ENCODE results near the gene RRP7A.
"Not testable (repeated sequence)": the region's sequence is repeated elsewhere in the genome, so short reads cannot be mapped to it uniquely, and the experiment has no call there.

RRP7A gene

GRCh38 chr22:42508975-42509364, 10.6 kb downstream of the RRP7A start:
- H2BK15ac ChIP-seq (ENCODE audit: low read depth, poor library complexity, severe bottlenecking); DNase-seq: not testable (repeated sequence)
- WGBS, result 62% methylated on average over 8 of the region's 10 CpGs

GRCh38 chr22:42508327-42508974, 11.1 kb downstream of the RRP7A start:
- not testable (repeated sequence) for H2BK12ac ChIP-seq (ENCODE audit: low read length in 2 of 2); H3K9me3 ChIP-seq (ENCODE audit: control insufficient read depth, low read length); H2BK5ac ChIP-seq (ENCODE audit: low read depth, low read length, poor library complexity, severe bottlenecking); H4K91ac ChIP-seq (ENCODE audit: low read length); H3K4ac ChIP-seq (ENCODE audit: low read depth in 1 of 2, low read length in 2 of 2); H2BK15ac ChIP-seq (ENCODE audit: low read depth, poor library complexity, severe bottlenecking); H3K27me3 ChIP-seq (ENCODE audit: control insufficient read depth in 1 of 2, insufficient read depth in 1 of 2, low read length in 2 of 2); H2BK120ac ChIP-seq (ENCODE audit: low read depth, low read length); H3K23ac ChIP-seq (ENCODE audit: low read length in 2 of 2); DNase-seq; H3K79me1 ChIP-seq (replicated peaks; ENCODE audit: low read length, poor library complexity, severe bottlenecking); H3K27ac ChIP-seq (ENCODE audit: low read length, poor library complexity, severe bottlenecking); H3K4me2 ChIP-seq (ENCODE audit: low read length, poor library complexity, severe bottlenecking); H2AK5ac ChIP-seq (ENCODE audit: low read length, severe bottlenecking); H3K18ac ChIP-seq (ENCODE audit: low read depth in 1 of 2, low read length in 2 of 2); H3K4me3 ChIP-seq (ENCODE audit: insufficient read depth in 1 of 2, low read depth in 1 of 2, low read length in 2 of 2); H4K8ac ChIP-seq (ENCODE audit: low read length); H2AFZ ChIP-seq (ENCODE audit: low read depth, low read length); H3K9ac ChIP-seq (ENCODE audit: low read length)
- 49% methylated on average over 7 of the region's 11 CpGs for WGBS
- H3K14ac ChIP-seq (ENCODE audit: low read length in 2 of 2), result peak overlapping the region in 1 of 2 experiments; percentile 79
- H3K4me1 ChIP-seq (ENCODE audit: control insufficient read depth, insufficient read depth, low read depth, low read length), result peaks cover 11% of the 10 kb centered on the region
- peaks cover 14 to 21% of the 10 kb centered on the region in 2 experiments for H3K36me3 ChIP-seq (ENCODE audit: control insufficient read depth in 1 of 2, insufficient read depth in 2 of 2, low read depth in 1 of 2, low read length in 2 of 2)

More at GRCh38 chr22:42508975-42509364, 10.6 kb downstream of the RRP7A start:
- H3K14ac ChIP-seq (ENCODE audit: low read length in 2 of 2); H3K27me3 ChIP-seq (ENCODE audit: control insufficient read depth in 1 of 2, insufficient read depth in 1 of 2, low read length in 2 of 2); H3K27ac ChIP-seq (ENCODE audit: low read length, poor library complexity, severe bottlenecking); H2BK120ac ChIP-seq (ENCODE audit: low read depth, low read length); H3K4me2 ChIP-seq (ENCODE audit: low read length, poor library complexity, severe bottlenecking); H2AFZ ChIP-seq (ENCODE audit: low read depth, low read length); H3K9ac ChIP-seq (ENCODE audit: low read length); H3K9me3 ChIP-seq (ENCODE audit: control insufficient read depth, low read length); H2BK12ac ChIP-seq (ENCODE audit: low read length in 2 of 2); H2BK5ac ChIP-seq (ENCODE audit: low read depth, low read length, poor library complexity, severe bottlenecking); H3K4me3 ChIP-seq (ENCODE audit: insufficient read depth in 1 of 2, low read depth in 1 of 2, low read length in 2 of 2); H3K79me1 ChIP-seq (replicated peaks; ENCODE audit: low read length, poor library complexity, severe bottlenecking); H3K18ac ChIP-seq (ENCODE audit: low read depth in 1 of 2, low read length in 2 of 2); H2AK5ac ChIP-seq (ENCODE audit: low read length, severe bottlenecking); H3K4ac ChIP-seq (ENCODE audit: low read depth in 1 of 2, low read length in 2 of 2); H4K8ac ChIP-seq (ENCODE audit: low read length); H3K23ac ChIP-seq (ENCODE audit: low read length in 2 of 2); H4K91ac ChIP-seq (ENCODE audit: low read length): not testable (repeated sequence)
- H3K36me3 ChIP-seq (ENCODE audit: control insufficient read depth in 1 of 2, insufficient read depth in 2 of 2, low read depth in 1 of 2, low read length in 2 of 2), result peaks cover 14 to 27% of the 10 kb centered on the region in 2 experiments
- peaks cover 11% of the 10 kb centered on the region for H3K4me1 ChIP-seq (ENCODE audit: control insufficient read depth, insufficient read depth, low read depth, low read length)

GRCh38 chr22:42500836-42501179, 18.8 kb downstream of the RRP7A start:
- Histone ChIP-seq H3K4me1 (ENCODE audit: control insufficient read depth, insufficient read depth, low read depth, low read length) (peaks cover 4% of the 10 kb centered on the region), H3K27me3 (ENCODE audit: control insufficient read depth in 1 of 2, insufficient read depth in 1 of 2, low read length in 2 of 2) (peaks cover 12 to 18% of the 10 kb centered on the region in 2 experiments), H2AK5ac (ENCODE audit: low read length, severe bottlenecking) (no peak overlapping the region), H2BK15ac (ENCODE audit: low read depth, poor library complexity, severe bottlenecking) (no peak overlapping the region), H3K4me2 (ENCODE audit: low read length, poor library complexity, severe bottlenecking) (no peak overlapping the region), H2BK12ac (ENCODE audit: low read length in 2 of 2) (no peak overlapping the region), H3K18ac (ENCODE audit: low read depth in 1 of 2, low read length in 2 of 2) (peak overlapping the region in 1 of 2 experiments; percentile 78), H3K36me3 (ENCODE audit: control insufficient read depth in 1 of 2, insufficient read depth in 2 of 2, low read depth in 1 of 2, low read length in 2 of 2) (no peaks in the 10 kb centered on the region), H3K23ac (ENCODE audit: low read length in 2 of 2) (no peak overlapping the region), H3K9ac (ENCODE audit: low read length) (no peak overlapping the region), H3K4me3 (ENCODE audit: insufficient read depth in 1 of 2, low read depth in 1 of 2, low read length in 2 of 2) (peak overlapping the region in 1 of 2 experiments; percentile 61), H2AFZ (ENCODE audit: low read depth, low read length) (peak overlapping the region; percentile 81), H3K14ac (ENCODE audit: low read length in 2 of 2) (peak overlapping the region in 1 of 2 experiments; percentile 75), H4K91ac (ENCODE audit: low read length) (no peak overlapping the region), H3K79me1 (replicated peaks; ENCODE audit: low read length, poor library complexity, severe bottlenecking) (no peaks in the 10 kb centered on the region), H4K8ac (ENCODE audit: low read length) (peak overlapping the region; percentile 29), H2BK5ac (ENCODE audit: low read depth, low read length, poor library complexity, severe bottlenecking) (no peak overlapping the region), H3K27ac (ENCODE audit: low read length, poor library complexity, severe bottlenecking) (no peak overlapping the region), H3K4ac (ENCODE audit: low read depth in 1 of 2, low read length in 2 of 2) (no peak overlapping the region), H3K9me3 (ENCODE audit: control insufficient read depth, low read length) (no peaks in the 10 kb centered on the region), H2BK120ac (ENCODE audit: low read depth, low read length) (peak overlapping the region; percentile 19)
- DNase-seq, result no peak
- 67% methylated on average over 26 of the region's 26 CpGs for WGBS

DNA sequence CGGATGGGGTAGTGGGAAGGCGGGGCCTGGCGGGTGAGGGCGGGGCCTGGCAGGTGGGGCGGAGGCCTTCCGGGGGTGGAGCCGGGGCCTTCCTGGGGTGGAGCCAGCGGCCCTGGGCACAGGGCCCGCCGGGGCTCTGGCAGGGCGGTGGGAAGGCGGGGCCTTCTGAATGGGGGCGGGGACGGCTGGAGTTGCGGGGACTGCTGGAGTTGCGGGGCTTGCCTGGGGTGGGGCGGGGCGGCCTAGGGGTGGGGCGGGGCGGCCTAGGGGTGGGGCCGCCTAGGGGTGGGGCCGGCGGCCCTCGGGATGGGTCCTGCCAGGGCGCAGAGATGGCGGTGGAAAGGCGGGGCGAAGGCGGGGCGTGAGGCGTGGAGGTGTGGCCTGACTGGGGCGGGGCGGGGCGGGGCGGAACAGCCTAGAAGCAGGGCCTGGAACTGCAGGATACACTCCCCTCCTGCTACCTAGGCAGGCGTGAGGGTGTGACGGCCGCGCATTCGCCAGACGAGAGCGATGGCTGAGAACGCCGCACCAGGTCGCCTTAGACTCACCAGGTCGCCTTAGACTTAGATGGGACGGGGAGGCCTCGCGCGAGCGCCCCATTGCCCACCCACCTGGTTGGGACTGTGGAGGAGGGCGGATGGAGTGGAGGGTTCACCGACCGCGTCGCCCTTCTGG, 19.3 kb downstream of the RRP7A start:
- peak overlapping the region in 1 of 2 experiments; percentile 61 for H3K4me3 ChIP-seq (ENCODE audit: insufficient read depth in 1 of 2, low read depth in 1 of 2, low read length in 2 of 2)
- peaks cover 13 to 18% of the 10 kb centered on the region in 2 experiments for H3K27me3 ChIP-seq (ENCODE audit: control insufficient read depth in 1 of 2, insufficient read depth in 1 of 2, low read length in 2 of 2)
- H2AFZ ChIP-seq (ENCODE audit: low read depth, low read length), result peak overlapping the region; percentile 81
- peak overlapping the region in 1 of 2 experiments; percentile 9 for H3K23ac ChIP-seq (ENCODE audit: low read length in 2 of 2)
- no peaks in the 10 kb centered on the region for H3K79me1 ChIP-seq (replicated peaks; ENCODE audit: low read length, poor library complexity, severe bottlenecking)
- no peak overlapping the region for H2AK5ac ChIP-seq (ENCODE audit: low read length, severe bottlenecking)
- peak overlapping the region in 1 of 2 experiments; percentile 75 for H3K14ac ChIP-seq (ENCODE audit: low read length in 2 of 2)
- H2BK5ac ChIP-seq (ENCODE audit: low read depth, low read length, poor library complexity, severe bottlenecking), result no peak overlapping the region
- H2BK12ac ChIP-seq (ENCODE audit: low read length in 2 of 2), result no peak overlapping the region
- H2BK120ac ChIP-seq (ENCODE audit: low read depth, low read length), result no peak overlapping the region
- peak; percentile 61 for DNase-seq
- no peak overlapping the region for H3K27ac ChIP-seq (ENCODE audit: low read length, poor library complexity, severe bottlenecking)
- H3K36me3 ChIP-seq (ENCODE audit: control insufficient read depth in 1 of 2, insufficient read depth in 2 of 2, low read depth in 1 of 2, low read length in 2 of 2), result no peaks in the 10 kb centered on the region
- H2BK15ac ChIP-seq (ENCODE audit: low read depth, poor library complexity, severe bottlenecking), result no peak overlapping the region
- WGBS, result 18% methylated on average over 38 of the region's 56 CpGs
- H3K4me2 ChIP-seq (ENCODE audit: low read length, poor library complexity, severe bottlenecking), result no peak overlapping the region
- H3K4ac ChIP-seq (ENCODE audit: low read depth in 1 of 2, low read length in 2 of 2), result no peak overlapping the region
- H3K9ac ChIP-seq (ENCODE audit: low read length), result no peak overlapping the region
- H4K91ac ChIP-seq (ENCODE audit: low read length), result no peak overlapping the region
- H4K8ac ChIP-seq (ENCODE audit: low read length), result peak overlapping the region; percentile 29
- peak overlapping the region in 1 of 2 experiments; percentile 78 for H3K18ac ChIP-seq (ENCODE audit: low read depth in 1 of 2, low read length in 2 of 2)
- peaks cover 4% of the 10 kb centered on the region for H3K4me1 ChIP-seq (ENCODE audit: control insufficient read depth, insufficient read depth, low read depth, low read length)
- no peaks in the 10 kb centered on the region for H3K9me3 ChIP-seq (ENCODE audit: control insufficient read depth, low read length)

All from mesenchymal stem cell (in vitro differentiated cells and primary cell).